Measurements from ENCODE around the gene HAUS8.

HAUS8 gene

DNA sequence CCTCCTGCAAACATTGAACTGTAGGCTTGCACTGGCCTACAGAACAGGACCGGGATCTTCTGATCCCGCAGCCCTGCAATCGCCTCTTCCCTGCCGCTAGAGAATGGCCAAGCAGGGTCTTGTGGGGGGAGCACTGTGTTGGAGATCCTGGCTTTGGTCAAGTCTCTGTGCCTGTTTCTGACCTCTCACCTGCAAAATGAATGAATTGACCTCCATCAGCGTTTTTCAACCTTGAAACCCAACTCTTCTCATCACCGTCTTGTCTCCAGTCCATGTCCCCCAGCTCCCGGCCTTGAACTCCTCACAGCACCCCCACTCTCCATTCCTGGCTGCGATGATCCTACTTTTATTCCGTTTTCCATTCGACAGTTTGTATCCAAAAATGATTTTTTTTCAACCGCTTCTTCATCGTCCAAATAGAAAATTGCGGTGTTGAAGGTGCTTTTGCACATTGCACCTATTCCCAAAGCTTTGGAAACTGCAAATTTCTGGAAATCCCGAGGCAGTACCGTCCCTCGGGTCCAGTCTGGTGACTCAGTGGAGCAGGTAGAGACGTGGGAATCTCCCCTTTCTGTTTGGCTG, 2.3 kb upstream of the HAUS8 start:
- TF ChIP-seq, protein P1, sequence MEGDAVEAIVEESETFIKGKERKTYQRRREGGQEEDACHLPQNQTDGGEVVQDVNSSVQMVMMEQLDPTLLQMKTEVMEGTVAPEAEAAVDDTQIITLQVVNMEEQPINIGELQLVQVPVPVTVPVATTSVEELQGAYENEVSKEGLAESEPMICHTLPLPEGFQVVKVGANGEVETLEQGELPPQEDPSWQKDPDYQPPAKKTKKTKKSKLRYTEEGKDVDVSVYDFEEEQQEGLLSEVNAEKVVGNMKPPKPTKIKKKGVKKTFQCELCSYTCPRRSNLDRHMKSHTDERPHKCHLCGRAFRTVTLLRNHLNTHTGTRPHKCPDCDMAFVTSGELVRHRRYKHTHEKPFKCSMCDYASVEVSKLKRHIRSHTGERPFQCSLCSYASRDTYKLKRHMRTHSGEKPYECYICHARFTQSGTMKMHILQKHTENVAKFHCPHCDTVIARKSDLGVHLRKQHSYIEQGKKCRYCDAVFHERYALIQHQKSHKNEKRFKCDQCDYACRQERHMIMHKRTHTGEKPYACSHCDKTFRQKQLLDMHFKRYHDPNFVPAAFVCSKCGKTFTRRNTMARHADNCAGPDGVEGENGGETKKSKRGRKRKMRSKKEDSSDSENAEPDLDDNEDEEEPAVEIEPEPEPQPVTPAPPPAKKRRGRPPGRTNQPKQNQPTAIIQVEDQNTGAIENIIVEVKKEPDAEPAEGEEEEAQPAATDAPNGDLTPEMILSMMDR (IDR thresholded peaks at IDR 0.05; ENCODE audit: extremely low read depth, insufficient read depth, missing control alignments): no peak
- in situ Hi-C loops (cut with MboI; ENCODE audit: low pct_unique_long_range_greater_than_20kb, low sequenced_read_pairs, unreplicated experiment): no loop called here
- no peak for DNase-seq (ENCODE audit: low spot score)

GRCh38 chr19:17076543-17076991, 1.3 kb upstream of the HAUS8 start:
- in situ Hi-C loops (cut with MboI; ENCODE audit: low pct_unique_long_range_greater_than_20kb, low sequenced_read_pairs, unreplicated experiment): no loop called here
- TF ChIP-seq, protein P1 (IDR thresholded peaks at IDR 0.05; ENCODE audit: extremely low read depth, insufficient read depth, missing control alignments): no peak
- DNase-seq (ENCODE audit: low spot score): peak; percentile 56

GRCh38 chr19:17075864-17076542, 751 bp upstream of the HAUS8 start:
- in situ Hi-C loops (cut with MboI; ENCODE audit: low pct_unique_long_range_greater_than_20kb, low sequenced_read_pairs, unreplicated experiment): no loop called here
- TF ChIP-seq, protein P1 (IDR thresholded peaks at IDR 0.05; ENCODE audit: extremely low read depth, insufficient read depth, missing control alignments): no peak
- peak; percentile 59 for DNase-seq (ENCODE audit: low spot score)

GRCh38 chr19:17074634-17075034, 618 bp downstream of the HAUS8 start:
- in situ Hi-C loops (cut with MboI; ENCODE audit: low pct_unique_long_range_greater_than_20kb, low sequenced_read_pairs, unreplicated experiment): no loop called here
- peak; percentile 32 for DNase-seq (ENCODE audit: low spot score)
- TF ChIP-seq, protein P1 (IDR thresholded peaks at IDR 0.05; ENCODE audit: extremely low read depth, insufficient read depth, missing control alignments): no peak

DNA sequence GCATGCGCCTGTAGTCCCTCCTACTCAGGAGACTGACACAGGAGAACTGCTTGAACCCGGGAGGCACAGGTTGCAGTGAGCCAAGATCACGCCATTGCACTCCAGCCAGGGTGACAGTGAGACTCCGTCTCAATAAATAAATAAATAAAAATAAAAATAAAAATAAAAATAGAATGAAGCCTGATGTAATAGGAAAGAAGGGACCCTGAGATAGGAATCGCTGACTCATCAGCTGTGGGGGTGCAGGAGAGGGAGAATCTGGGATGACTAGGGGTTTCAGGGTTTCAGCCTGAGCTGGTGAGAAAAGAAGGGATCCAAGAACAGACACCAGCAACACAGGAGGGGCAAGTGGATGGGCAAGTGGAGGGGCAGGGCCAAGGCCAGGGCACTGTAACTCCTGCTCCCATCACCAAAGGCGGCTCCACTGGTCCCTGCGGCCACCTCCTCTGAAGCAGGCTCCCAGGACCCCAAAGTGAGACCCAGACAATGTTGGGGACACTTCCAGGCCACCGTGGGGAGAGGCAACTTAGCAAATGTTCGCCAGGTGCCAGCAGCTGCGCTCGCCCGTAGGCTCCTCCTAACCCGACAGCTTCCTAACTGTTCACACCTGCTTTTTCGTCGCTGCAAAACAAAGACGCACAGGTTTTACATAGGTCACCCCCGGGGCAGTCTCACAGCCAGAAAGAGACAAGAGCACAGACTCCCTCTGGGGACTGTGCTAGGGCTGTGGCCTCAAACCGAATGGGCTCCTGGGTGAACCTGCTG, 1.2 kb downstream of the HAUS8 start:
- in situ Hi-C loops (cut with MboI; ENCODE audit: low pct_unique_long_range_greater_than_20kb, low sequenced_read_pairs, unreplicated experiment): no loop called here
- DNase-seq (ENCODE audit: low spot score): peak; percentile 44

GRCh38 chr19:17070912-17071311, 4.3 kb downstream of the HAUS8 start:
- no peak for DNase-seq (ENCODE audit: low spot score)
- in situ Hi-C loops (cut with MboI; ENCODE audit: low pct_unique_long_range_greater_than_20kb, low sequenced_read_pairs, unreplicated experiment): no loop called here
- TF ChIP-seq, protein P1 (IDR thresholded peaks at IDR 0.05; ENCODE audit: extremely low read depth, insufficient read depth, missing control alignments): no peak

More for the DNA sequence above, 1.2 kb downstream of the HAUS8 start:
- TF ChIP-seq, protein P1 (IDR thresholded peaks at IDR 0.05; ENCODE audit: extremely low read depth, insufficient read depth, missing control alignments): no peak

All from GM13977 (cell line).